HepG2 (cell line): ENCODE results near the gene ACTR6. TPM values are rescaled to one million over a fixed set of nuclear protein-coding genes. Genes with fewer than 3 reads are reported as not detected.

Experiments used
- ATAC-seq: fragments of 200-7000 bp; cut with Tn5 transposase; 3 replicates; pipeline ENCODE4 v1.9.1; 2020; ENCODE audit warnings: mild to moderate bottlenecking, moderate library complexity
- BruUV-seq: library from RNA; stranded (reverse); fragments of 400-500 nt; replicated peaks from 2 replicates; lab custom pipeline; 2021; lab: Mats Ljungman, UMichigan
- CTCF ChIA-PET: fragments of 300-600 bp; formaldehyde crosslinking; extraction: SDS; loops from one replicate; lab custom pipeline; 2021; ENCODE audit warnings: low total read pairs, inconsistent platforms, low intra/inter-chr PET ratio; lab: Yijun Ruan, JAX
- POLR2A ChIA-PET: fragments of 350-600 bp; sonication (Branson Sonifier 250); formaldehyde crosslinking; loops from one replicate; lab custom pipeline; 2020; ENCODE audit warnings: antibody characterized with exemption, inconsistent platforms; lab: Yijun Ruan, JAX
- DNase-seq: peaks from one replicate; pipeline ENCODE4 v3.0.0-alpha.2; 2015; ENCODE audit warnings: low spot score
- FAIRE-seq: peaks from 3 replicates; lab custom pipeline; 2011; peaks lifted over from hg19 to GRCh38; lab: Jason Lieb, UNC
- H2AFZ ChIP-seq: one replicate; pipeline ENCODE4 v1.6.1; 2011; ENCODE audit warnings: low read length, inconsistent platforms
- H3K27ac ChIP-seq: fragments of 300-600 bp; 3 replicates; pipeline ENCODE4 v1.8.0; 2011; ENCODE audit warnings: mixed run types, mild to moderate bottlenecking, mixed read lengths, low read length, inconsistent platforms; ENCODE audit not compliant: insufficient read depth; ENCODE audit errors: extremely low read length
- H3K27me3 ChIP-seq, 2 experiments: fragments of 200-600 bp in 1 of 2; 2 replicates in 1 of 2; 3 replicates in 1 of 2; pipeline versions ENCODE4 v1.6.0 to v1.8.0; 2011; ENCODE audit warnings: low read length in 2 of 2, mild to moderate bottlenecking in 2 of 2, moderate library complexity in 2 of 2, inconsistent platforms in 1 of 2; ENCODE audit not compliant: insufficient read depth in 2 of 2, control insufficient read depth in 1 of 2
- H3K36me3 ChIP-seq, 2 experiments: fragments of 200-600 bp in 1 of 2; replicated peaks in 1 of 2; 2 replicates in 1 of 2; 3 replicates in 1 of 2; pipeline versions ENCODE4 v1.5.1 to v1.8.0; 2011; ENCODE audit warnings: low read length in 2 of 2, inconsistent platforms in 1 of 2; ENCODE audit not compliant: insufficient read depth in 2 of 2, control insufficient read depth in 1 of 2
- H3K4me1 ChIP-seq: 2 replicates; pipeline ENCODE4 v1.5.1; 2012; ENCODE audit warnings: low read length, inconsistent platforms; ENCODE audit not compliant: insufficient read depth
- H3K4me2 ChIP-seq: 2 replicates; pipeline ENCODE4 v1.6.0; 2011; ENCODE audit warnings: low read depth, low read length, inconsistent platforms
- H3K4me3 ChIP-seq, 3 experiments: fragments of 200-600 bp in 1 of 3; sonication (generic), shearing (Covaris generic) in 1 of 3; replicated peaks in 1 of 3; 2 replicates each; pipeline ENCODE4 v1.5.1; 2011 to 2016; ENCODE audit warnings: low read length in 3 of 3, inconsistent platforms in 2 of 3, low read depth in 2 of 3, mild to moderate bottlenecking in 2 of 3, control low read depth in 1 of 3, mixed read lengths in 1 of 3; ENCODE audit not compliant: insufficient read depth in 1 of 3
- H3K79me2 ChIP-seq: one replicate; pipeline ENCODE4 v1.6.1; 2011; ENCODE audit warnings: low read length, inconsistent platforms; ENCODE audit not compliant: insufficient read depth
- H3K9ac ChIP-seq: 2 replicates; pipeline ENCODE4 v1.6.0; 2011; ENCODE audit warnings: mild to moderate bottlenecking, low read depth, low read length, inconsistent platforms; ENCODE audit not compliant: insufficient read depth
- H3K9me3 ChIP-seq: 2 replicates; pipeline ENCODE4 v1.5.1; 2012; ENCODE audit warnings: mild to moderate bottlenecking, low read length
- H4K20me1 ChIP-seq: 2 replicates; pipeline ENCODE4 v1.6.0; 2011; ENCODE audit warnings: inconsistent platforms, mild to moderate bottlenecking, low read length, moderate library complexity; ENCODE audit not compliant: insufficient read depth
- PHF21A ChIP-seq: sonication (generic); formaldehyde crosslinking; IDR thresholded peaks from 2 replicates; pipeline ENCODE4 v1.5.0; 2020; ENCODE audit warnings: mild to moderate bottlenecking, missing genetic modification reagents
- ZNF205 ChIP-seq: IDR thresholded peaks from 2 replicates; pipeline ENCODE4 v1.6.1; 2018; ENCODE audit warnings: missing biosample characterization, missing genetic modification reagents
- ZNF431 ChIP-seq: sonication (generic); formaldehyde crosslinking; IDR thresholded peaks from 2 replicates; pipeline ENCODE4 v1.9.0; 2022; ENCODE audit warnings: missing genetic modification reagents, low read depth, mild to moderate bottlenecking, borderline replicate concordance
- ZNF629 ChIP-seq: sonication (generic); formaldehyde crosslinking; conservative IDR thresholded peaks from 2 replicates; pipeline ENCODE4 v1.5.0; 2020; ENCODE audit warnings: missing genetic modification reagents
- ZZZ3 ChIP-seq: sonication (generic); formaldehyde crosslinking; IDR thresholded peaks from 2 replicates; pipeline ENCODE4 v1.4.0; 2020; ENCODE audit warnings: missing genetic modification reagents, mild to moderate bottlenecking, borderline replicate concordance
- WGBS: methylation state at CpG from one replicate; pipeline ENCODE4 v1.1.6; 2017; ENCODE audit warnings: low lambda C conversion rate; 5-methylcytosine and 5-hydroxymethylcytosine counted together
- in situ Hi-C: cut with HindIII; loops from 2 replicates; pipeline ENCODE4 v1.10.0; 2017; ENCODE audit warnings: low pct_unique_long_range_greater_than_20kb; ENCODE audit not compliant: extremely low pct_ligation_motif_present
- intact Hi-C: fragments of 100-400 bp; cut with micrococcal nuclease; formaldehyde crosslinking; loops from one replicate; pipeline ENCODE4 v1.10.0; 2022; ENCODE audit not compliant: unreplicated experiment
- polyA plus RNA-seq, 8 experiments: library from polyadenylated mRNA; depleted of rRNA in 3 of 8; stranded (reverse) in 7 of 8; unstranded in 1 of 8; fragments of >200 nt; fragmentation: Illumina TruSeq in 4 of 8; extraction: Trizol in 4 of 8; gene quantifications; 2 replicates each; pipeline versions ENCODE4 v1.2.1 to v1.2.3, GENCODE V29; 2011 to 2016; ENCODE audit warnings: low read depth in 4 of 8, missing spikeins in 1 of 8, mixed read lengths in 1 of 8; ENCODE audit not compliant: insufficient read depth in 1 of 8
- total RNA-seq, 5 experiments: library from RNA; depleted of rRNA; stranded (reverse); fragments of >200 nt; fragmentation: Illumina TruSeq; extraction: Trizol; gene quantifications; 2 replicates each; pipeline ENCODE4 v1.2.3, GENCODE V29; 2016; ENCODE audit warnings: low read depth in 1 of 5

The ACTR6 gene
- total and polyA plus RNA-seq, 2 of the 13 experiments (the other 11 are each of a cell fraction or from before 2014, with no cell fraction given), result 12.9 to 22.4 TPM

DNA sequence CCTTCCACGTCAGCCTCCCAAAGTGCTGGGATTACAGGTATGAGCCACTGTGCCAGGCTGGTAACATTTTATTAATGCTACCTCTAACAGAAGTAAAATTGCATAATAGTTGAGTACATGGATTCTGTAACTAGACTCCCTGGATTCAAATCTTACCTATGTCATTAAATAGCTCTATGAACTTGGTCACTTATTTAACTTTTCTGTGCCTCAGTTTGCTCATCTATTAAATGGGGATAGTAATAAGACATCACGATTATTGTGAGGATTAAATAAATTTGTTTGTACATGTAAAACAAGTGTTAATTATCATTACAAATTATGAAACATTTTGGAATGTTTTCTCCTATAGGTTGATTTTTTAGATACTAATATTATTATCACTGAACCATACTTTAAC is 6.7 kb downstream of the ACTR6 start:
- CTCF ChIA-PET, result no interaction called here
- no peak for ATAC-seq
- FAIRE-seq, result no peak
- Histone ChIP-seq H3K79me2 (peaks cover 2% of the 10 kb centered on the region), H3K4me3 (no peak overlapping the region), H3K27ac (no peak overlapping the region), H3K9ac (no peak overlapping the region), H3K27me3 (no peaks in the 10 kb centered on the region), H3K36me3 (peaks cover 5 to 39% of the 10 kb centered on the region in 2 experiments), H2AFZ (no peak overlapping the region), H3K9me3 (no peaks in the 10 kb centered on the region), H4K20me1 (no peaks in the 10 kb centered on the region), H3K4me1 (peaks cover 11% of the 10 kb centered on the region), H3K4me2 (no peak overlapping the region)
- POLR2A ChIA-PET, result no interaction called here
- intact Hi-C loops, result no loop called here
- in situ Hi-C loops, result no loop called here
- DNase-seq, result no peak
- BruUV-seq, result no TSS peak
- TF ChIP-seq ZNF629 (peak; percentile 86), ZNF431 (CRISPR knock-in tag) (no peak)
- 93% methylated on average over 2 of the region's 2 CpGs for WGBS

GRCh38 chr12:100208834-100209233 is 8.2 kb downstream of the ACTR6 start:
- WGBS, result 95% methylated on average over 5 of the region's 5 CpGs
- Histone ChIP-seq H3K27me3 (no peaks in the 10 kb centered on the region), H3K27ac (no peak overlapping the region), H3K36me3 (peaks cover 6 to 42% of the 10 kb centered on the region in 2 experiments), H3K4me1 (peaks cover 18% of the 10 kb centered on the region), H2AFZ (no peak overlapping the region), H3K9me3 (no peaks in the 10 kb centered on the region), H3K4me3 (no peak overlapping the region), H3K79me2 (no peaks in the 10 kb centered on the region), H3K4me2 (no peak overlapping the region), H3K9ac (no peak overlapping the region), H4K20me1 (no peaks in the 10 kb centered on the region)
- ChIA-PET CTCF (no interaction called here), POLR2A (no interaction called here)
- no peak for FAIRE-seq
- no peak for TF ChIP-seq ZNF205 (CRISPR knock-in tag)
- TF ChIP-seq ZZZ3, result no peak
- TF ChIP-seq PHF21A (CRISPR knock-in tag), result no peak
- intact Hi-C loops, result no loop called here
- no peak for ATAC-seq
- DNase-seq, result no peak
- in situ Hi-C loops, result no loop called here
- no TSS peak for BruUV-seq
